HepG2 (cell line): ENCODE results near the gene RAC3. TPM values are rescaled to one million over a fixed set of nuclear protein-coding genes. Genes with fewer than 3 reads are reported as not detected.

Experiments
- CBX5 ChIP-seq: sonication (generic); formaldehyde crosslinking; IDR thresholded peaks from 2 replicates; pipeline ENCODE4 v1.4.0; 2020; ENCODE audit warnings: missing genetic modification reagents, borderline replicate concordance
- NFYB ChIP-seq: sonication (generic); formaldehyde crosslinking; IDR thresholded peaks from 2 replicates; pipeline ENCODE4 v1.4.0; 2020; ENCODE audit warnings: missing genetic modification reagents
- ZNF20 ChIP-seq: sonication (generic); formaldehyde crosslinking; IDR thresholded peaks from 2 replicates; pipeline ENCODE4 v1.4.0; 2020; ENCODE audit warnings: mild to moderate bottlenecking, moderate library complexity, missing genetic modification reagents
- ZNF253 ChIP-seq: sonication (generic); formaldehyde crosslinking; IDR thresholded peaks from 2 replicates; pipeline ENCODE4 v1.8.0; 2022; ENCODE audit warnings: mild to moderate bottlenecking, missing genetic modification reagents, borderline replicate concordance
- ZNF256 ChIP-seq: sonication (generic); formaldehyde crosslinking; conservative IDR thresholded peaks from 2 replicates; pipeline ENCODE4 v1.4.0; 2020; ENCODE audit warnings: missing genetic modification reagents
- ZNF446 ChIP-seq: sonication (generic); formaldehyde crosslinking; IDR thresholded peaks from 2 replicates; pipeline ENCODE4 v1.5.0; 2020; ENCODE audit warnings: mild to moderate bottlenecking, missing genetic modification reagents
- ZNF768 ChIP-seq: sonication (generic); formaldehyde crosslinking; IDR thresholded peaks from 2 replicates; pipeline ENCODE4 v1.4.0; 2020; ENCODE audit warnings: missing genetic modification reagents
- polyA plus RNA-seq, 8 experiments: library from polyadenylated mRNA; depleted of rRNA in 3 of 8; stranded (reverse) in 7 of 8; unstranded in 1 of 8; fragments of >200 nt; fragmentation: Illumina TruSeq in 4 of 8; extraction: Trizol in 4 of 8; gene quantifications; 2 replicates each; pipeline versions ENCODE4 v1.2.1 to v1.2.3, GENCODE V29; 2011 to 2016; ENCODE audit warnings: low read depth in 4 of 8, missing spikeins in 1 of 8, mixed read lengths in 1 of 8; ENCODE audit not compliant: insufficient read depth in 1 of 8
- total RNA-seq, 5 experiments: library from RNA; depleted of rRNA; stranded (reverse); fragments of >200 nt; fragmentation: Illumina TruSeq; extraction: Trizol; gene quantifications; 2 replicates each; pipeline ENCODE4 v1.2.3, GENCODE V29; 2016; ENCODE audit warnings: low read depth in 1 of 5
- TF ChIP-seq, protein P1 (sequence below): sonication (generic); formaldehyde crosslinking; IDR thresholded peaks from 2 replicates; pipeline ENCODE4 v1.5.0; 2020; ENCODE audit warnings: missing genetic modification reagents, mild to moderate bottlenecking, borderline replicate concordance
- TF ChIP-seq, protein P2 (sequence below): fragments of 450-650 bp; IDR thresholded peaks from 2 replicates; pipeline ENCODE4 v1.6.1; 2016
- TF ChIP-seq, protein P3 (sequence below): sonication (generic); formaldehyde crosslinking; IDR thresholded peaks from 2 replicates; pipeline ENCODE4 v1.8.1; 2023; ENCODE audit warnings: missing genetic modification reagents, inconsistent platforms, borderline replicate concordance
- TF ChIP-seq, protein P4 (sequence below): sonication (generic); formaldehyde crosslinking; IDR thresholded peaks from 2 replicates; pipeline ENCODE4 v1.8.1; 2022; ENCODE audit warnings: mild to moderate bottlenecking, missing genetic modification reagents
- TF ChIP-seq, protein P5 (sequence below): sonication (generic); formaldehyde crosslinking; IDR thresholded peaks from 2 replicates; pipeline ENCODE4 v1.9.0; 2021; ENCODE audit warnings: mild to moderate bottlenecking, missing genetic modification reagents
- TF ChIP-seq, protein P6 (sequence below): sonication (generic); formaldehyde crosslinking; IDR thresholded peaks from 2 replicates; pipeline ENCODE4 v1.5.1; 2020; ENCODE audit warnings: missing genetic modification reagents, mild to moderate bottlenecking, borderline replicate concordance

The RAC3 gene
- total and polyA plus RNA-seq, 2 of the 13 experiments (the other 11 are each of a cell fraction or from before 2014, with no cell fraction given) = 10.5 to 21.3 TPM

DNA sequence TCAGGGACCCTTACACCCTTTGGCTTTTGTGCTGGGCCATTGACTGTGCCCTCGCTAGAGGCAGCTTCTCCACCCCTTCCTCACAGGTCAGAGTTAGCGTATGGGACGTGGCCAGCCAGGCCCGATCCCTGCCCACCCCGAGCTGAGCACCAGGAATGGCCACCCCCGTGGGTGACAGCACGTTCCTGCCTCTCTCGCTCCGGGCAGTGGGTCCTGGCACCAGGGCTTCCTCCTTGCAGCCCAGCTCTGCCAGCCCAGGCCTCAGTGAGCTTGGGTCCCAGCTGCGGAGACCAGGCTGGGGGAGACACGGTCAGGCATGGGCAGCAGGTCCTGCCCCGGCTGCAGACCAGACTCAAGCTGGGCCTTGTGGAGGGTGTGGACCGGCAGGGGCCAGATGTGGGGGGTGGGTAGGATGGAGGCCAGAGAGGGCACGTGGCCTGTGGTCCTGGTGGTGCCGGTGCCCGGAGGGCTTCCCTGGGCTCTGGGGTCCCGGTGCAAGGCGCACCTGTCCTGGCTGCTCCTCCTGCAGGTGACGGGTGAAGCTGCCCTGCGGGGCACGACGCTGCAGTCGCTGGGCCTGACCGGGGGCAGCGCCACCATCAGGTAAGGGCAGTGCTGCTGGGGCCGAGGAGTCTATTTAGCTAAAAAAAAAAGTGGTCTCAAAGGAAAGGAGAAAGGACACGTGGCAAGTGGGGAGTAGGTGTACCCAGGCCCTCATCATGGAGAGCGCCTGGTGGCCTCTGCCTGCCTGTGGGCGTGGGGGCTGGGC, 35.8 kb upstream of the RAC3 start (continued):
- TF ChIP-seq, protein P1, sequence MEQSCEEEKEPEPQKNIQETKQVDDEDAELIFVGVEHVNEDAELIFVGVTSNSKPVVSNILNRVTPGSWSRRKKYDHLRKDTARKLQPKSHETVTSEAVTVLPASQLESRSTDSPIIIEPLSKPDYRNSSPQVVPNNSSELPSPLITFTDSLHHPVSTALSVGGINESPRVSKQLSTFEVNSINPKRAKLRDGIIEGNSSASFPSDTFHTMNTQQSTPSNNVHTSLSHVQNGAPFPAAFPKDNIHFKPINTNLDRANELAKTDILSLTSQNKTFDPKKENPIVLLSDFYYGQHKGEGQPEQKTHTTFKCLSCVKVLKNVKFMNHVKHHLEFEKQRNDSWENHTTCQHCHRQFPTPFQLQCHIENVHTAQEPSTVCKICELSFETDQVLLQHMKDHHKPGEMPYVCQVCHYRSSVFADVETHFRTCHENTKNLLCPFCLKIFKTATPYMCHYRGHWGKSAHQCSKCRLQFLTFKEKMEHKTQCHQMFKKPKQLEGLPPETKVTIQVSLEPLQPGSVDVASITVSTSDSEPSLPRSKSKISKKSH = peak; percentile 64; the same call in 1 of the 2 replicates
- TF ChIP-seq, protein P2, sequence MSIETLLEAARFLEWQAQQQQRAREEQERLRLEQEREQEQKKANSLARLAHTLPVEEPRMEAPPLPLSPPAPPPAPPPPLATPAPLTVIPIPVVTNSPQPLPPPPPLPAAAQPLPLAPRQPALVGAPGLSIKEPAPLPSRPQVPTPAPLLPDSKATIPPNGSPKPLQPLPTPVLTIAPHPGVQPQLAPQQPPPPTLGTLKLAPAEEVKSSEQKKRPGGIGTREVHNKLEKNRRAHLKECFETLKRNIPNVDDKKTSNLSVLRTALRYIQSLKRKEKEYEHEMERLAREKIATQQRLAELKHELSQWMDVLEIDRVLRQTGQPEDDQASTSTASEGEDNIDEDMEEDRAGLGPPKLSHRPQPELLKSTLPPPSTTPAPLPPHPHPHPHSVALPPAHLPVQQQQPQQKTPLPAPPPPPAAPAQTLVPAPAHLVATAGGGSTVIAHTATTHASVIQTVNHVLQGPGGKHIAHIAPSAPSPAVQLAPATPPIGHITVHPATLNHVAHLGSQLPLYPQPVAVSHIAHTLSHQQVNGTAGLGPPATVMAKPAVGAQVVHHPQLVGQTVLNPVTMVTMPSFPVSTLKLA = no peak
- TF ChIP-seq ZNF253 (CRISPR knock-in tag) = peak; percentile 88; the same call in 1 of the 2 replicates
- TF ChIP-seq, protein P3, sequence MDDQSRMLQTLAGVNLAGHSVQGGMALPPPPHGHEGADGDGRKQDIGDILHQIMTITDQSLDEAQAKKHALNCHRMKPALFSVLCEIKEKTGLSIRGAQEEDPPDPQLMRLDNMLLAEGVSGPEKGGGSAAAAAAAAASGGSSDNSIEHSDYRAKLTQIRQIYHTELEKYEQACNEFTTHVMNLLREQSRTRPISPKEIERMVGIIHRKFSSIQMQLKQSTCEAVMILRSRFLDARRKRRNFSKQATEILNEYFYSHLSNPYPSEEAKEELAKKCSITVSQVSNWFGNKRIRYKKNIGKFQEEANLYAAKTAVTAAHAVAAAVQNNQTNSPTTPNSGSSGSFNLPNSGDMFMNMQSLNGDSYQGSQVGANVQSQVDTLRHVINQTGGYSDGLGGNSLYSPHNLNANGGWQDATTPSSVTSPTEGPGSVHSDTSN (CRISPR knock-in tag) = no peak
- TF ChIP-seq, protein P4, sequence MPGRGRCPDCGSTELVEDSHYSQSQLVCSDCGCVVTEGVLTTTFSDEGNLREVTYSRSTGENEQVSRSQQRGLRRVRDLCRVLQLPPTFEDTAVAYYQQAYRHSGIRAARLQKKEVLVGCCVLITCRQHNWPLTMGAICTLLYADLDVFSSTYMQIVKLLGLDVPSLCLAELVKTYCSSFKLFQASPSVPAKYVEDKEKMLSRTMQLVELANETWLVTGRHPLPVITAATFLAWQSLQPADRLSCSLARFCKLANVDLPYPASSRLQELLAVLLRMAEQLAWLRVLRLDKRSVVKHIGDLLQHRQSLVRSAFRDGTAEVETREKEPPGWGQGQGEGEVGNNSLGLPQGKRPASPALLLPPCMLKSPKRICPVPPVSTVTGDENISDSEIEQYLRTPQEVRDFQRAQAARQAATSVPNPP (CRISPR knock-in tag) = no peak
- TF ChIP-seq ZNF446 (CRISPR knock-in tag) = peak; percentile 88; the same call in 1 of the 2 replicates
- peak; percentile 83; the same call in 1 of the 2 replicates for TF ChIP-seq CBX5 (CRISPR knock-in tag)
- TF ChIP-seq, protein P5, sequence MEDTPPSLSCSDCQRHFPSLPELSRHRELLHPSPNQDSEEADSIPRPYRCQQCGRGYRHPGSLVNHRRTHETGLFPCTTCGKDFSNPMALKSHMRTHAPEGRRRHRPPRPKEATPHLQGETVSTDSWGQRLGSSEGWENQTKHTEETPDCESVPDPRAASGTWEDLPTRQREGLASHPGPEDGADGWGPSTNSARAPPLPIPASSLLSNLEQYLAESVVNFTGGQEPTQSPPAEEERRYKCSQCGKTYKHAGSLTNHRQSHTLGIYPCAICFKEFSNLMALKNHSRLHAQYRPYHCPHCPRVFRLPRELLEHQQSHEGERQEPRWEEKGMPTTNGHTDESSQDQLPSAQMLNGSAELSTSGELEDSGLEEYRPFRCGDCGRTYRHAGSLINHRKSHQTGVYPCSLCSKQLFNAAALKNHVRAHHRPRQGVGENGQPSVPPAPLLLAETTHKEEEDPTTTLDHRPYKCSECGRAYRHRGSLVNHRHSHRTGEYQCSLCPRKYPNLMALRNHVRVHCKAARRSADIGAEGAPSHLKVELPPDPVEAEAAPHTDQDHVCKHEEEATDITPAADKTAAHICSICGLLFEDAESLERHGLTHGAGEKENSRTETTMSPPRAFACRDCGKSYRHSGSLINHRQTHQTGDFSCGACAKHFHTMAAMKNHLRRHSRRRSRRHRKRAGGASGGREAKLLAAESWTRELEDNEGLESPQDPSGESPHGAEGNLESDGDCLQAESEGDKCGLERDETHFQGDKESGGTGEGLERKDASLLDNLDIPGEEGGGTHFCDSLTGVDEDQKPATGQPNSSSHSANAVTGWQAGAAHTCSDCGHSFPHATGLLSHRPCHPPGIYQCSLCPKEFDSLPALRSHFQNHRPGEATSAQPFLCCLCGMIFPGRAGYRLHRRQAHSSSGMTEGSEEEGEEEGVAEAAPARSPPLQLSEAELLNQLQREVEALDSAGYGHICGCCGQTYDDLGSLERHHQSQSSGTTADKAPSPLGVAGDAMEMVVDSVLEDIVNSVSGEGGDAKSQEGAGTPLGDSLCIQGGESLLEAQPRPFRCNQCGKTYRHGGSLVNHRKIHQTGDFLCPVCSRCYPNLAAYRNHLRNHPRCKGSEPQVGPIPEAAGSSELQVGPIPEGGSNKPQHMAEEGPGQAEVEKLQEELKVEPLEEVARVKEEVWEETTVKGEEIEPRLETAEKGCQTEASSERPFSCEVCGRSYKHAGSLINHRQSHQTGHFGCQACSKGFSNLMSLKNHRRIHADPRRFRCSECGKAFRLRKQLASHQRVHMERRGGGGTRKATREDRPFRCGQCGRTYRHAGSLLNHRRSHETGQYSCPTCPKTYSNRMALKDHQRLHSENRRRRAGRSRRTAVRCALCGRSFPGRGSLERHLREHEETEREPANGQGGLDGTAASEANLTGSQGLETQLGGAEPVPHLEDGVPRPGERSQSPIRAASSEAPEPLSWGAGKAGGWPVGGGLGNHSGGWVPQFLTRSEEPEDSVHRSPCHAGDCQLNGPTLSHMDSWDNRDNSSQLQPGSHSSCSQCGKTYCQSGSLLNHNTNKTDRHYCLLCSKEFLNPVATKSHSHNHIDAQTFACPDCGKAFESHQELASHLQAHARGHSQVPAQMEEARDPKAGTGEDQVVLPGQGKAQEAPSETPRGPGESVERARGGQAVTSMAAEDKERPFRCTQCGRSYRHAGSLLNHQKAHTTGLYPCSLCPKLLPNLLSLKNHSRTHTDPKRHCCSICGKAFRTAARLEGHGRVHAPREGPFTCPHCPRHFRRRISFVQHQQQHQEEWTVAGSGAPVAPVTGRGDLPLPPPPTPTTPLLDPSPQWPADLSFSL (CRISPR knock-in tag) = no peak
- TF ChIP-seq ZNF256 = no peak; the same call in 1 of the 2 replicates
- TF ChIP-seq, protein P6, sequence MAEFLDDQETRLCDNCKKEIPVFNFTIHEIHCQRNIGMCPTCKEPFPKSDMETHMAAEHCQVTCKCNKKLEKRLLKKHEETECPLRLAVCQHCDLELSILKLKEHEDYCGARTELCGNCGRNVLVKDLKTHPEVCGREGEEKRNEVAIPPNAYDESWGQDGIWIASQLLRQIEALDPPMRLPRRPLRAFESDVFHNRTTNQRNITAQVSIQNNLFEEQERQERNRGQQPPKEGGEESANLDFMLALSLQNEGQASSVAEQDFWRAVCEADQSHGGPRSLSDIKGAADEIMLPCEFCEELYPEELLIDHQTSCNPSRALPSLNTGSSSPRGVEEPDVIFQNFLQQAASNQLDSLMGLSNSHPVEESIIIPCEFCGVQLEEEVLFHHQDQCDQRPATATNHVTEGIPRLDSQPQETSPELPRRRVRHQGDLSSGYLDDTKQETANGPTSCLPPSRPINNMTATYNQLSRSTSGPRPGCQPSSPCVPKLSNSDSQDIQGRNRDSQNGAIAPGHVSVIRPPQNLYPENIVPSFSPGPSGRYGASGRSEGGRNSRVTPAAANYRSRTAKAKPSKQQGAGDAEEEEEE (CRISPR knock-in tag) = peak; percentile 90; the same call in 1 of the 2 replicates
- 0 out of 2 replicates have a peak, but pooled peaks have one; percentile 19 for TF ChIP-seq NFYB (CRISPR knock-in tag)
- no peak for TF ChIP-seq ZNF20 (CRISPR knock-in tag)
- peak; percentile 75; the same call in 1 of the 2 replicates for TF ChIP-seq ZNF768 (CRISPR knock-in tag)
